Erythroblast (primary cell): ENCODE results near the gene MYBPHL.

ENCODE experiments used
- GATA1 ChIP-seq: IDR thresholded peaks from 2 replicates; pipeline ENCODE4 v1.6.1; 2011; ENCODE audit warnings: low read depth, mild to moderate bottlenecking, control low read depth, low read length, moderate library complexity
- POLR2A ChIP-seq: IDR thresholded peaks from 2 replicates; pipeline ENCODE4 v1.6.1; 2011; ENCODE audit warnings: mild to moderate bottlenecking, low read length

GRCh38 chr1:109322974-109323373 lies 16.2 kb upstream of the MYBPHL start:
- no peak for TF ChIP-seq POLR2A
- no peak for TF ChIP-seq GATA1
